Endodermal cell (in vitro differentiated cells): Measurements from ENCODE around the gene SERPINC1. TPM values are rescaled to one million over a fixed set of nuclear protein-coding genes. Genes with fewer than 3 reads are reported as not detected.

Experiments
- DNase-seq: peaks from one replicate; pipeline ENCODE4 v3.0.0-alpha.2; 2017
- H3K27ac ChIP-seq: 2 replicates; pipeline ENCODE4 v1.5.1; 2013; ENCODE audit warnings: mild to moderate bottlenecking, low read depth, low read length, moderate library complexity
- H3K27me3 ChIP-seq: 2 replicates; pipeline ENCODE4 v1.6.1; 2013; ENCODE audit warnings: mild to moderate bottlenecking, low read length, moderate library complexity; ENCODE audit not compliant: insufficient read depth, control insufficient read depth, poor library complexity, severe bottlenecking
- H3K36me3 ChIP-seq: 2 replicates; pipeline ENCODE4 v1.7.0; 2013; ENCODE audit warnings: mild to moderate bottlenecking, low read length, moderate library complexity; ENCODE audit not compliant: control insufficient read depth, insufficient read depth
- H3K4me1 ChIP-seq: one replicate; pipeline ENCODE4 v1.7.0; 2013; ENCODE audit warnings: low read length; ENCODE audit not compliant: control insufficient read depth, insufficient read depth
- H3K4me3 ChIP-seq: 2 replicates; pipeline ENCODE4 v1.5.1; 2013; ENCODE audit warnings: mild to moderate bottlenecking, low read length, moderate library complexity
- H3K9ac ChIP-seq: 2 replicates; pipeline ENCODE4 v1.6.1; 2013; ENCODE audit warnings: mild to moderate bottlenecking, low read length, moderate library complexity; ENCODE audit not compliant: poor library complexity, severe bottlenecking; ENCODE audit errors: extremely low read depth
- H3K9me3 ChIP-seq: 2 replicates; pipeline ENCODE4 v1.6.1; 2013; ENCODE audit warnings: mild to moderate bottlenecking, low read length, moderate library complexity; ENCODE audit not compliant: control insufficient read depth
- H3K27ac Mint-ChIP-seq: 2 replicates; pipeline ENCODE4 v1.8.0; 2020; ENCODE audit warnings: mixed read lengths
- H3K27me3 Mint-ChIP-seq: 2 replicates; pipeline ENCODE4 v1.8.0; 2021; ENCODE audit warnings: mild to moderate bottlenecking, mixed read lengths; ENCODE audit not compliant: insufficient read depth
- H3K36me3 Mint-ChIP-seq: 2 replicates; pipeline ENCODE4 v1.8.0; 2020; ENCODE audit warnings: low read depth, mixed read lengths
- H3K4me1 Mint-ChIP-seq: 2 replicates; pipeline ENCODE4 v1.8.0; 2020; ENCODE audit warnings: mixed read lengths
- H3K4me3 Mint-ChIP-seq: 2 replicates; pipeline ENCODE4 v1.8.0; 2020; ENCODE audit warnings: mild to moderate bottlenecking, moderate library complexity, mixed read lengths
- H3K9me3 Mint-ChIP-seq: 2 replicates; pipeline ENCODE4 v1.8.0; 2020; ENCODE audit warnings: mild to moderate bottlenecking, mixed read lengths
- WGBS, 2 experiments: methylation state at CpG; one replicate each; pipeline versions ENCODE4 v1.1.5 to v1.1.7; 2013; ENCODE audit warnings: missing lambda C conversion rate in 2 of 2, mixed read lengths in 1 of 2; ENCODE audit not compliant: insufficient coverage in 1 of 2, insufficient read length in 1 of 2; 5-methylcytosine and 5-hydroxymethylcytosine counted together
- total RNA-seq, 2 donors: library from RNA; stranded (reverse); fragmentation: NEBNext Ultra II Directional in 1 of 2; extraction: Animal tissue kit (Norgen Biotek cat#: 25700) in 1 of 2; gene quantifications; 2 replicates in 1 of 2; 3 replicates in 1 of 2; pipeline ENCODE4 v1.2.1, GENCODE V29; 2021
- TF ChIP-seq, protein P1 (sequence below): fragments of 200-600 bp; sonication (generic); conservative IDR thresholded peaks from 2 replicates; pipeline ENCODE4 v1.5.0; 2021; ENCODE audit warnings: antibody characterized with exemption, mild to moderate bottlenecking

The SERPINC1 gene
- total RNA-seq, 2 donors from 2014 or later, result not detected

GRCh38 chr1:173913111-173913510, 4.0 kb downstream of the SERPINC1 start:
- Mint-ChIP-seq H3K27me3 (no peaks in the 10 kb centered on the region), H3K36me3 (peaks cover 5% of the 10 kb centered on the region), H3K27ac (no peak overlapping the region), H3K4me1 (no peaks in the 10 kb centered on the region), H3K4me3 (no peak overlapping the region), H3K9me3 (no peaks in the 10 kb centered on the region)
- Histone ChIP-seq H3K4me3 (no peak overlapping the region), H3K27me3 (no peaks in the 10 kb centered on the region), H3K27ac (no peak overlapping the region), H3K9me3 (no peaks in the 10 kb centered on the region), H3K9ac (no peak overlapping the region), H3K36me3 (no peaks in the 10 kb centered on the region), H3K4me1 (no peaks in the 10 kb centered on the region)
- no peak for DNase-seq
- WGBS, 2 experiments, result 94 to 100% methylated on average over 2 to 3 of the region's 3 CpGs
- TF ChIP-seq, protein P1, sequence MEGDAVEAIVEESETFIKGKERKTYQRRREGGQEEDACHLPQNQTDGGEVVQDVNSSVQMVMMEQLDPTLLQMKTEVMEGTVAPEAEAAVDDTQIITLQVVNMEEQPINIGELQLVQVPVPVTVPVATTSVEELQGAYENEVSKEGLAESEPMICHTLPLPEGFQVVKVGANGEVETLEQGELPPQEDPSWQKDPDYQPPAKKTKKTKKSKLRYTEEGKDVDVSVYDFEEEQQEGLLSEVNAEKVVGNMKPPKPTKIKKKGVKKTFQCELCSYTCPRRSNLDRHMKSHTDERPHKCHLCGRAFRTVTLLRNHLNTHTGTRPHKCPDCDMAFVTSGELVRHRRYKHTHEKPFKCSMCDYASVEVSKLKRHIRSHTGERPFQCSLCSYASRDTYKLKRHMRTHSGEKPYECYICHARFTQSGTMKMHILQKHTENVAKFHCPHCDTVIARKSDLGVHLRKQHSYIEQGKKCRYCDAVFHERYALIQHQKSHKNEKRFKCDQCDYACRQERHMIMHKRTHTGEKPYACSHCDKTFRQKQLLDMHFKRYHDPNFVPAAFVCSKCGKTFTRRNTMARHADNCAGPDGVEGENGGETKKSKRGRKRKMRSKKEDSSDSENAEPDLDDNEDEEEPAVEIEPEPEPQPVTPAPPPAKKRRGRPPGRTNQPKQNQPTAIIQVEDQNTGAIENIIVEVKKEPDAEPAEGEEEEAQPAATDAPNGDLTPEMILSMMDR, result no peak

- WGBS, 2 experiments, result 93 to 95% methylated on average over 6 of the region's 6 CpGs
- Mint-ChIP-seq H3K27ac (no peak overlapping the region), H3K27me3 (no peaks in the 10 kb centered on the region), H3K9me3 (no peaks in the 10 kb centered on the region), H3K4me1 (peaks cover 19% of the 10 kb centered on the region), H3K4me3 (no peak overlapping the region), H3K36me3 (no peaks in the 10 kb centered on the region)
- TF ChIP-seq, protein P1, result no peak
- DNase-seq, result no peak
- Histone ChIP-seq H3K27me3 (no peaks in the 10 kb centered on the region), H3K9ac (no peak overlapping the region), H3K36me3 (no peaks in the 10 kb centered on the region), H3K4me3 (no peak overlapping the region), H3K27ac (no peak overlapping the region), H3K4me1 (no peaks in the 10 kb centered on the region), H3K9me3 (no peaks in the 10 kb centered on the region)
These were observed 13.1 kb downstream of the SERPINC1 start for GRCh38 chr1:173903827-173904531.

GRCh38 chr1:173900992-173901391, 16.1 kb downstream of the SERPINC1 start:
- H3K27ac Mint-ChIP-seq, result no peak overlapping the region
- no peaks in the 10 kb centered on the region for H3K27me3 Mint-ChIP-seq
- 44 to 73% methylated on average over 2 to 3 of the region's 3 CpGs for WGBS, 2 experiments
- H3K4me1 Mint-ChIP-seq, result peaks cover 19% of the 10 kb centered on the region
- Histone ChIP-seq H3K9me3 (no peaks in the 10 kb centered on the region), H3K27me3 (no peaks in the 10 kb centered on the region), H3K36me3 (no peaks in the 10 kb centered on the region), H3K9ac (no peak overlapping the region), H3K4me3 (no peak overlapping the region), H3K4me1 (no peaks in the 10 kb centered on the region), H3K27ac (no peak overlapping the region)
- no peaks in the 10 kb centered on the region for H3K9me3 Mint-ChIP-seq
- no peaks in the 10 kb centered on the region for H3K36me3 Mint-ChIP-seq
- no peak for DNase-seq
- TF ChIP-seq, protein P1, result no peak
- no peak overlapping the region for H3K4me3 Mint-ChIP-seq
